Measurements from ENCODE around the gene EGLN2. TPM values are rescaled to one million over a fixed set of nuclear protein-coding genes. Genes with fewer than 3 reads are reported as not detected.

EGLN2 gene
- total RNA-seq, 1 donor from 2014 or later, result 146 TPM

DNA sequence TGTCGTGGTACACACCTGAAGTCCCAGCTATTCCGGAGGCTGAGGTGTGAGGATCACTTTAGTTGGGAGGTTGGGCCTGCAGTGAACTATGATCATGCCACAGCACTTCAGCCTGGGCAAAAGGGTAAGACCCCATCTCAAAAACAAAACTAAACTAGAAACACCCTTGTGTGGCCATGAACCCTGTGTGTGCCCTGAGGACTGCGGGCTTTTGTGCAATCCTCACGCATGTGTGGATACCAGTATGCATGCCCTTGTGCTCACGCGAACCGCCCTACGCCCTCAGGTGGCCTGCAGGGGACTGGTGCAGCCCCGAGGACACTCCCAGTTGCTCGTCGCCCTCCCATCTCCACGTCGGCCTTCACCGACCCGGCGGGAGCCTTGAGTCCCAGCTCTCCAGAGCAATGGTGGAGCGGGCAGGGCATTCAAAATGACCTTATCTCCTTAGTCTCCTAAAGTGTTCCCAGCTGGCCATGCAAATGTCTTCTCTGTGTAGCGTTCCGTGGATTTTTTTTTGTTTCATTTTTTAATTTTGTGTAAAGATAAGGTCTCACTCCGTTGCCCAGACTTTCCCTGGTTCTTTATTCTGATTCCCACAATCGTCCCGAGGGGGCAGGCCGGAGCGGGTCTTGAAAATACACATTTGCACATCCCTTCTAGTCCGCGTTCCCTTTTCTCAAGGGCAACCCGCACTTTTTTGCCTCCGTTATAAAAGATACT lies 868 bp upstream of the EGLN2 start:
- peaks cover 33% of the 10 kb centered on the region for H3K4me1 Mint-ChIP-seq (ENCODE audit: unreplicated experiment)
- H3K36me3 Mint-ChIP-seq (ENCODE audit: low read depth, unreplicated experiment), result peaks cover 20% of the 10 kb centered on the region
- H3K27ac Mint-ChIP-seq (ENCODE audit: unreplicated experiment), result peak overlapping the region; percentile 88
- H3K27me3 Mint-ChIP-seq (ENCODE audit: unreplicated experiment), result peaks cover 11% of the 10 kb centered on the region
- TF ChIP-seq, protein P1, sequence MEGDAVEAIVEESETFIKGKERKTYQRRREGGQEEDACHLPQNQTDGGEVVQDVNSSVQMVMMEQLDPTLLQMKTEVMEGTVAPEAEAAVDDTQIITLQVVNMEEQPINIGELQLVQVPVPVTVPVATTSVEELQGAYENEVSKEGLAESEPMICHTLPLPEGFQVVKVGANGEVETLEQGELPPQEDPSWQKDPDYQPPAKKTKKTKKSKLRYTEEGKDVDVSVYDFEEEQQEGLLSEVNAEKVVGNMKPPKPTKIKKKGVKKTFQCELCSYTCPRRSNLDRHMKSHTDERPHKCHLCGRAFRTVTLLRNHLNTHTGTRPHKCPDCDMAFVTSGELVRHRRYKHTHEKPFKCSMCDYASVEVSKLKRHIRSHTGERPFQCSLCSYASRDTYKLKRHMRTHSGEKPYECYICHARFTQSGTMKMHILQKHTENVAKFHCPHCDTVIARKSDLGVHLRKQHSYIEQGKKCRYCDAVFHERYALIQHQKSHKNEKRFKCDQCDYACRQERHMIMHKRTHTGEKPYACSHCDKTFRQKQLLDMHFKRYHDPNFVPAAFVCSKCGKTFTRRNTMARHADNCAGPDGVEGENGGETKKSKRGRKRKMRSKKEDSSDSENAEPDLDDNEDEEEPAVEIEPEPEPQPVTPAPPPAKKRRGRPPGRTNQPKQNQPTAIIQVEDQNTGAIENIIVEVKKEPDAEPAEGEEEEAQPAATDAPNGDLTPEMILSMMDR (IDR thresholded peaks at IDR 0.05; ENCODE audit: unreplicated experiment), result no peak
- peak; percentile 69 for DNase-seq (ENCODE audit: low spot score)
- no peaks in the 10 kb centered on the region for H3K9me3 Mint-ChIP-seq (ENCODE audit: unreplicated experiment)
- peak overlapping the region; percentile 95 for H3K4me3 Mint-ChIP-seq (ENCODE audit: unreplicated experiment)

DNA sequence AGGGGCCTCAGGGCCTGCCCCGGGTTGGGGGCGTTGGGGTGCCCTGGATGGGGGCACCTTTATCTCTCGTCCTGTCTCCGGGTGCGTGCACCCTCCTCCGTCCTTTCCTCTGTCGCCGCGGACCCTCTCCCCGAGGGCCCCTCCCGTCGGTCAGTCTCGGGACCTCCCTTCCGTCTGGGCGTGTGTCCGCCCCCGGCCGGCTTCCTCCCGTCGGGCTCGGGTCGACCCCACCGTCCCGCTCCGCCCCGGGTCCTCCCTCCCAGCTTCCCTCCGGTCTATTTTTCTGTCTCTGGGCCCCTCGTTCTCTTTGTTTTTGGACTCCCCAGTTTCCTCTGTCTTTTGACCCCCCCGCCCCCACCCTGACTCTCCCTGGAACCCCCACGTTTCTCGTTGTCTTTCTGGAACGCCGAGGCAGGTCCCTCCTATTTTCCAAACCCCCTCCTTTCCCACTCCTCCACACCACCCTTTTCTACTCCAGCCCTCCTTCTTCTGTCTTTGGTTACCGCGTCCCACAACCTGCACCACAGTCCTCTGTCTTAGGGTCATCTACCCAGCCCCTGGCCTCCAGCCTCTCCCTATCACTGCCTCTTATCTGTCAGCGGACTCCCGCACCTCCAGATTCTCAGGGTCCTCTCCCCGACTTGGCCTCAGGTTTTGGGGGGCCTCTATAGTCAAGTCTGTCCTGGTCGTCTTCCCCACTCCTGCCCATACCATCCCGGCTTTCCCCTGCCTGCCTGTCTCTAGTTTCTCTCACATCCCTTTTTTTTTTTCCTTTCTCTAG lies 757 bp downstream of the EGLN2 start:
- Mint-ChIP-seq H3K9me3 (ENCODE audit: unreplicated experiment) (no peaks in the 10 kb centered on the region), H3K27me3 (ENCODE audit: unreplicated experiment) (peaks cover 14% of the 10 kb centered on the region), H3K4me1 (ENCODE audit: unreplicated experiment) (peaks cover 49% of the 10 kb centered on the region), H3K36me3 (ENCODE audit: low read depth, unreplicated experiment) (peaks cover 31% of the 10 kb centered on the region), H3K4me3 (ENCODE audit: unreplicated experiment) (peak overlapping the region; percentile 99), H3K27ac (ENCODE audit: unreplicated experiment) (peak overlapping the region; percentile 97)
- peak; percentile 57 for DNase-seq (ENCODE audit: low spot score)
- TF ChIP-seq, protein P1 (IDR thresholded peaks at IDR 0.05; ENCODE audit: unreplicated experiment), result no peak

DNA sequence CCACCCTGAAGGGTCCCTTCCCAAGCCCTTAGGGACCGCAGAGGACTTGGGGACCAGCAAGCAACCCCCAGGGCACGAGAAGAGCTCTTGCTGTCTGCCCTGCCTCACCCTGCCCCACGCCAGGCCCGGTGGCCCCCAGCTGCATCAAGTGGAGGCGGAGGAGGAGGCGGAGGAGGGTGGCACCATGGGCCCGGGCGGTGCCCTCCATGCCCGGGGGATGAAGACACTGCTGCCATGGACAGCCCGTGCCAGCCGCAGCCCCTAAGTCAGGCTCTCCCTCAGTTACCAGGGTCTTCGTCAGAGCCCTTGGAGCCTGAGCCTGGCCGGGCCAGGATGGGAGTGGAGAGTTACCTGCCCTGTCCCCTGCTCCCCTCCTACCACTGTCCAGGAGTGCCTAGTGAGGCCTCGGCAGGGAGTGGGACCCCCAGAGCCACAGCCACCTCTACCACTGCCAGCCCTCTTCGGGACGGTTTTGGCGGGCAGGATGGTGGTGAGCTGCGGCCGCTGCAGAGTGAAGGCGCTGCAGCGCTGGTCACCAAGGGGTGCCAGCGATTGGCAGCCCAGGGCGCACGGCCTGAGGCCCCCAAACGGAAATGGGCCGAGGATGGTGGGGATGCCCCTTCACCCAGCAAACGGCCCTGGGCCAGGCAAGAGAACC lies 1.5 kb downstream of the EGLN2 start:
- H3K4me3 Mint-ChIP-seq (ENCODE audit: unreplicated experiment), result peak overlapping the region; percentile 99
- H3K4me1 Mint-ChIP-seq (ENCODE audit: unreplicated experiment), result peaks cover 56% of the 10 kb centered on the region
- H3K27me3 Mint-ChIP-seq (ENCODE audit: unreplicated experiment), result peaks cover 17% of the 10 kb centered on the region
- no peak for DNase-seq (ENCODE audit: low spot score)
- TF ChIP-seq, protein P1 (IDR thresholded peaks at IDR 0.05; ENCODE audit: unreplicated experiment), result no peak
- peak overlapping the region; percentile 97 for H3K27ac Mint-ChIP-seq (ENCODE audit: unreplicated experiment)
- no peaks in the 10 kb centered on the region for H3K9me3 Mint-ChIP-seq (ENCODE audit: unreplicated experiment)
- H3K36me3 Mint-ChIP-seq (ENCODE audit: low read depth, unreplicated experiment), result peaks cover 36% of the 10 kb centered on the region

DNA sequence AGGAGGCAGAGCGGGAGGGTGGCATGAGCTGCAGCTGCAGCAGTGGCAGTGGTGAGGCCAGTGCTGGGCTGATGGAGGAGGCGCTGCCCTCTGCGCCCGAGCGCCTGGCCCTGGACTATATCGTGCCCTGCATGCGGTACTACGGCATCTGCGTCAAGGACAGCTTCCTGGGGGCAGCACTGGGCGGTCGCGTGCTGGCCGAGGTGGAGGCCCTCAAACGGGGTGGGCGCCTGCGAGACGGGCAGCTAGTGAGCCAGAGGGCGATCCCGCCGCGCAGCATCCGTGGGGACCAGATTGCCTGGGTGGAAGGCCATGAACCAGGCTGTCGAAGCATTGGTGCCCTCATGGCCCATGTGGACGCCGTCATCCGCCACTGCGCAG lies 2.0 kb downstream of the EGLN2 start:
- TF ChIP-seq, protein P1 (IDR thresholded peaks at IDR 0.05; ENCODE audit: unreplicated experiment), result no peak
- peaks cover 36% of the 10 kb centered on the region for H3K36me3 Mint-ChIP-seq (ENCODE audit: low read depth, unreplicated experiment)
- H3K9me3 Mint-ChIP-seq (ENCODE audit: unreplicated experiment), result no peaks in the 10 kb centered on the region
- peak overlapping the region; percentile 65 for H3K4me3 Mint-ChIP-seq (ENCODE audit: unreplicated experiment)
- no peak overlapping the region for H3K27ac Mint-ChIP-seq (ENCODE audit: unreplicated experiment)
- peaks cover 17% of the 10 kb centered on the region for H3K27me3 Mint-ChIP-seq (ENCODE audit: unreplicated experiment)
- H3K4me1 Mint-ChIP-seq (ENCODE audit: unreplicated experiment), result peaks cover 60% of the 10 kb centered on the region
- DNase-seq (ENCODE audit: low spot score), result no peak
